Measurements from ENCODE around the gene ABCG8.

- TF ChIP-seq CTCF (IDR thresholded peaks at IDR 0.05; ENCODE audit: poor library complexity): no peak
- no peak for TF ChIP-seq EZH2 (IDR thresholded peaks at IDR 0.05; ENCODE audit: borderline replicate concordance)
- TF ChIP-seq EZH2phosphoT487 (IDR thresholded peaks at IDR 0.05; ENCODE audit: low read depth, severe bottlenecking, unreplicated experiment): no peak
Measured at GRCh38 chr2:43887176-43887575, 48.4 kb downstream of the ABCG8 start.

Data from hepatocyte (in vitro differentiated cells).